Keratinocyte (primary cell): ENCODE results near the gene LAMB4.

Experiments used
- EZH2 ChIP-seq: IDR thresholded peaks from one replicate; pipeline ENCODE4 v1.6.1; 2012; ENCODE audit warnings: inconsistent platforms, mild to moderate bottlenecking, low read length, moderate library complexity
- TF ChIP-seq, protein P1 (sequence below), 3 experiments: IDR thresholded peaks in 1 of 3; conservative IDR thresholded peaks in 1 of 3; optimal IDR thresholded peaks in 1 of 3; 2 replicates in 2 of 3; 3 replicates in 1 of 3; pipeline versions ENCODE3 to v1.5.1; 2011; ENCODE audit warnings: low read length in 3 of 3, mild to moderate bottlenecking in 3 of 3, moderate library complexity in 2 of 3, control low read depth in 1 of 3, inconsistent platforms in 1 of 3; ENCODE audit not compliant: insufficient read depth in 2 of 3; ENCODE audit errors: extremely low read depth in 1 of 3

DNA sequence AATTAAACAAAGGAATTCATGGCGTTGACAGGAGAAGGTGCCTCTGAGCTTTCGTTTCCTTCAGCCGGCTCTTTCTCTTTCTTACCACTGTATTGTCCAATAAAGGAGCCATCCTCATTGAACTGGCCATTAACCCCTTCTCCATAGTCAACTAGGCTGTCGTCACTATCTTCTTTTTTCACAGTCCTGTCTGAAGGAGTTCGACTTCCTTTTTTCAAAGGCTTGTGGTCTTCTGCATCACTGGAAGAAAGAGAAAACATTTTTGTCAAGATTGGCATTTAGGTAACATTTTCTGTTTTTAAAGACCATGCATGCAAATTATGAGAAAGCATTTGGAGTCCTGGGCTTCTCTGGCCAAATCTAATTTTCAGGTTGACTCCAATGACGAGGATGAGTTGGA lies 19.7 kb upstream of the LAMB4 start:
- TF ChIP-seq, protein P1, sequence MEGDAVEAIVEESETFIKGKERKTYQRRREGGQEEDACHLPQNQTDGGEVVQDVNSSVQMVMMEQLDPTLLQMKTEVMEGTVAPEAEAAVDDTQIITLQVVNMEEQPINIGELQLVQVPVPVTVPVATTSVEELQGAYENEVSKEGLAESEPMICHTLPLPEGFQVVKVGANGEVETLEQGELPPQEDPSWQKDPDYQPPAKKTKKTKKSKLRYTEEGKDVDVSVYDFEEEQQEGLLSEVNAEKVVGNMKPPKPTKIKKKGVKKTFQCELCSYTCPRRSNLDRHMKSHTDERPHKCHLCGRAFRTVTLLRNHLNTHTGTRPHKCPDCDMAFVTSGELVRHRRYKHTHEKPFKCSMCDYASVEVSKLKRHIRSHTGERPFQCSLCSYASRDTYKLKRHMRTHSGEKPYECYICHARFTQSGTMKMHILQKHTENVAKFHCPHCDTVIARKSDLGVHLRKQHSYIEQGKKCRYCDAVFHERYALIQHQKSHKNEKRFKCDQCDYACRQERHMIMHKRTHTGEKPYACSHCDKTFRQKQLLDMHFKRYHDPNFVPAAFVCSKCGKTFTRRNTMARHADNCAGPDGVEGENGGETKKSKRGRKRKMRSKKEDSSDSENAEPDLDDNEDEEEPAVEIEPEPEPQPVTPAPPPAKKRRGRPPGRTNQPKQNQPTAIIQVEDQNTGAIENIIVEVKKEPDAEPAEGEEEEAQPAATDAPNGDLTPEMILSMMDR (optimal IDR thresholded peaks at IDR 0.05 in 1 of 3, IDR thresholded peaks at IDR 0.05 in 1 of 3, conservative IDR thresholded peaks at IDR 0.05 in 1 of 3; ENCODE audit: extremely low read depth in 1 of 3, insufficient read depth in 2 of 3, low read length in 3 of 3) = no peak
- TF ChIP-seq EZH2 = no peak
